Liver (tissue), 9 donors: ENCODE data around the gene EIF2B2. TPM values are rescaled to one million over a fixed set of nuclear protein-coding genes. Genes with fewer than 3 reads are reported as not detected.

Experiments
- DNase-seq: peaks from one replicate; pipeline ENCODE4 v3.0.0-alpha.2; 2017; ENCODE audit warnings: low spot score
- H3K27ac ChIP-seq, 2 donors: one replicate each; pipeline ENCODE4 v1.7.0; 2013; ENCODE audit warnings: inconsistent platforms in 2 of 2, low read length in 2 of 2, control low read depth in 1 of 2, low read depth in 1 of 2, mild to moderate bottlenecking in 1 of 2
- H3K27me3 ChIP-seq, 4 donors: one replicate each; pipeline versions ENCODE4 v1.6.1 to v1.7.0; 2013; ENCODE audit warnings: low read length in 3 of 4, inconsistent platforms in 1 of 4, mild to moderate bottlenecking in 1 of 4, moderate library complexity in 1 of 4; ENCODE audit not compliant: control insufficient read depth in 4 of 4, insufficient read depth in 4 of 4
- H3K36me3 ChIP-seq, 4 donors: one replicate each; pipeline versions ENCODE4 v1.6.1 to v1.7.0; 2013; ENCODE audit warnings: low read length in 3 of 4, mild to moderate bottlenecking in 3 of 4, low read depth in 1 of 4, moderate library complexity in 1 of 4; ENCODE audit not compliant: control insufficient read depth in 4 of 4, insufficient read depth in 3 of 4
- H3K4me1 ChIP-seq, 4 donors: one replicate each; pipeline versions ENCODE4 v1.6.1 to v1.7.0; 2013; ENCODE audit warnings: low read length in 3 of 4, mild to moderate bottlenecking in 3 of 4, moderate library complexity in 1 of 4; ENCODE audit not compliant: control insufficient read depth in 4 of 4, insufficient read depth in 4 of 4
- H3K4me3 ChIP-seq, 3 donors: one replicate each; pipeline versions ENCODE4 v1.6.1 to v1.7.0; 2013; ENCODE audit warnings: low read length in 3 of 3, control low read depth in 1 of 3, low read depth in 1 of 3, mild to moderate bottlenecking in 1 of 3
- H3K9ac ChIP-seq, 2 donors: one replicate each; pipeline ENCODE4 v1.7.0; 2013; ENCODE audit warnings: low read length in 2 of 2, mild to moderate bottlenecking in 2 of 2, moderate library complexity in 2 of 2, control low read depth in 1 of 2, low read depth in 1 of 2
- H3K9me3 ChIP-seq, 4 donors: one replicate each; pipeline versions ENCODE4 v1.6.1 to v1.7.0; 2013; ENCODE audit warnings: low read length in 3 of 4; ENCODE audit not compliant: control insufficient read depth in 4 of 4
- ATF3 ChIP-seq: IDR thresholded peaks from 2 replicates; pipeline ENCODE4 v1.6.1; 2016; ENCODE audit warnings: antibody characterized with exemption
- CTCF ChIP-seq: fragments of 150-350 bp; IDR thresholded peaks from 2 replicates; pipeline ENCODE4 v1.5.1; 2017; ENCODE audit warnings: improper control_type of control experiment, low read depth, low read length; ENCODE audit not compliant: missing input control
- EGR1 ChIP-seq, 2 donors: IDR thresholded peaks; 2 replicates each; pipeline ENCODE4 v1.6.1; 2016 to 2018; ENCODE audit warnings: antibody characterized with exemption in 2 of 2, low read depth in 2 of 2
- FOXA1 ChIP-seq: IDR thresholded peaks from 2 replicates; pipeline ENCODE4 v1.6.1; 2016; ENCODE audit warnings: antibody characterized with exemption
- FOXA2 ChIP-seq: IDR thresholded peaks from 2 replicates; pipeline ENCODE4 v1.6.1; 2016; ENCODE audit warnings: antibody characterized with exemption
- GABPA ChIP-seq, 2 donors: IDR thresholded peaks in 1 of 2; conservative IDR thresholded peaks in 1 of 2; 2 replicates each; pipeline ENCODE4 v1.6.1; 2016; ENCODE audit warnings: antibody characterized with exemption in 2 of 2, mild to moderate bottlenecking in 1 of 2, moderate library complexity in 1 of 2
- HNF4A ChIP-seq, 2 donors: conservative IDR thresholded peaks; 2 replicates each; pipeline ENCODE4 v1.6.1; 2016; ENCODE audit warnings: antibody characterized with exemption in 2 of 2, mild to moderate bottlenecking in 2 of 2
- HNF4G ChIP-seq: IDR thresholded peaks from 2 replicates; pipeline ENCODE4 v1.6.1; 2016; ENCODE audit warnings: antibody characterized with exemption
- JUND ChIP-seq, 2 donors: IDR thresholded peaks; 2 replicates each; pipeline ENCODE4 v1.6.1; 2016; ENCODE audit warnings: antibody characterized with exemption in 2 of 2
- MAX ChIP-seq: IDR thresholded peaks from 2 replicates; pipeline ENCODE4 v1.6.1; 2016; ENCODE audit warnings: antibody characterized with exemption
- NR2F2 ChIP-seq: IDR thresholded peaks from 2 replicates; pipeline ENCODE4 v1.6.1; 2016; ENCODE audit warnings: antibody characterized with exemption
- RAD21 ChIP-seq, 2 donors: IDR thresholded peaks; 2 replicates each; pipeline ENCODE4 v1.6.1; 2016; ENCODE audit warnings: antibody characterized with exemption in 2 of 2, mild to moderate bottlenecking in 2 of 2
- REST ChIP-seq: IDR thresholded peaks from 2 replicates; pipeline ENCODE4 v1.6.1; 2016; ENCODE audit warnings: antibody characterized with exemption, mild to moderate bottlenecking
- RXRA ChIP-seq, 2 donors: IDR thresholded peaks; 2 replicates each; pipeline ENCODE4 v1.6.1; 2017 to 2018; ENCODE audit warnings: antibody characterized with exemption in 2 of 2, mild to moderate bottlenecking in 1 of 2
- SP1 ChIP-seq: IDR thresholded peaks from 2 replicates; pipeline ENCODE4 v1.6.1; 2018; ENCODE audit warnings: antibody characterized with exemption, mild to moderate bottlenecking
- TAF1 ChIP-seq: conservative IDR thresholded peaks from 2 replicates; pipeline ENCODE4 v1.6.1; 2016; ENCODE audit warnings: antibody characterized with exemption, mild to moderate bottlenecking
- YY1 ChIP-seq: IDR thresholded peaks from 2 replicates; pipeline ENCODE4 v1.6.1; 2016; ENCODE audit warnings: antibody characterized with exemption, mild to moderate bottlenecking
- ZBTB33 ChIP-seq: IDR thresholded peaks from 2 replicates; pipeline ENCODE4 v1.6.1; 2016; ENCODE audit warnings: antibody characterized with exemption
- WGBS: extraction: QIAGEN DNeasy Blood & Tissue Kit; methylation state at CpG from one replicate; pipeline ENCODE4 v1.1.7; 2013; 5-methylcytosine and 5-hydroxymethylcytosine counted together
- polyA plus RNA-seq, 2 donors: library from polyadenylated mRNA; stranded (reverse) in 1 of 2; unstranded in 1 of 2; fragments of 200-250 nt in 1 of 2; fragments of >200 nt in 1 of 2; fragmentation: Nextera tagmentation in 1 of 2; extraction: Ambion mirVana in 1 of 2; gene quantifications; one replicate each; pipeline versions ENCODE4 v1.2.1 to v1.2.3, GENCODE V29; 2013 to 2015
- total RNA-seq, 2 donors: library from RNA; depleted of rRNA; stranded (reverse); fragments of >200 nt; gene quantifications; one replicate each; pipeline ENCODE4 v1.2.3, GENCODE V29; 2014
- donor health status: healthy.
- donor health status: healthy.
- donor health status: healthy.
- donor health status: healthy.
- donor health status: healthy.

EIF2B2 gene
- total and polyA plus RNA-seq, 4 donors, result 16.2 to 23.6 (median 20.2) TPM

GRCh38 chr14:74973003-74973653, 29.6 kb upstream of the EIF2B2 start (continued):
- TF ChIP-seq ZBTB33 (no peak), HNF4A (conservative IDR thresholded peaks at IDR 0.05) (no peak), FOXA1 (no peak), TAF1 (no peak), FOXA2 (no peak), GABPA (IDR thresholded peaks at IDR 0.05 in 1 of 2, conservative IDR thresholded peaks at IDR 0.05 in 1 of 2) (no peak), RAD21 (IDR thresholded peaks at IDR 0.05) (no peak), JUND (IDR thresholded peaks at IDR 0.05) (no peak), ATF3 (no peak)

- Histone ChIP-seq H3K27ac (no peak overlapping the region), H3K4me3 (no peak overlapping the region), H3K27me3 (no peaks in the 10 kb centered on the region), H3K9ac (no peak overlapping the region), H3K36me3 (no peaks in the 10 kb centered on the region), H3K4me1 (peaks cover 0 to 4% (median 0%) of the 10 kb centered on the region in 4 donors), H3K9me3 (no peaks in the 10 kb centered on the region)
- TF ChIP-seq FOXA2, result no peak
- no peak for TF ChIP-seq EGR1 (IDR thresholded peaks at IDR 0.05; ENCODE audit: low read depth in 2 of 2)
- TF ChIP-seq ZBTB33, result no peak
- no peak for TF ChIP-seq HNF4G
- TF ChIP-seq HNF4A (conservative IDR thresholded peaks at IDR 0.05), result no peak
- no peak for TF ChIP-seq CTCF
- TF ChIP-seq JUND (IDR thresholded peaks at IDR 0.05), result no peak
- no peak for TF ChIP-seq SP1
- no peak for TF ChIP-seq REST
- TF ChIP-seq MAX, result no peak
- no peak for TF ChIP-seq FOXA1
- TF ChIP-seq RAD21 (IDR thresholded peaks at IDR 0.05), result no peak
- no peak for TF ChIP-seq NR2F2
- no peak for TF ChIP-seq YY1
- TF ChIP-seq TAF1, result no peak
- no peak for TF ChIP-seq GABPA (IDR thresholded peaks at IDR 0.05 in 1 of 2, conservative IDR thresholded peaks at IDR 0.05 in 1 of 2)
- TF ChIP-seq ATF3, result no peak
- no peak for TF ChIP-seq RXRA (IDR thresholded peaks at IDR 0.05)
- WGBS, result 88% methylated on average over 5 of the region's 5 CpGs
- DNase-seq, result no peak
These were observed 28.8 kb upstream of the EIF2B2 start for GRCh38 chr14:74973905-74974363.
